Spinal cord (tissue), 10 donors: ENCODE results near the gene PDK1. TPM values are rescaled to one million over a fixed set of nuclear protein-coding genes. Genes with fewer than 3 reads are reported as not detected.

ENCODE experiments used
- DNase-seq, 6 donors: peaks; one replicate each; pipeline versions ENCODE4 v3.0.0 to v3.0.0-alpha.2; 2013 to 2015; ENCODE audit warnings: low spot score in 6 of 6, low read depth in 4 of 6
- H3K27ac ChIP-seq: one replicate; pipeline ENCODE4 v1.5.1; 2013; ENCODE audit warnings: low read depth, low read length, control low read depth
- H3K27me3 ChIP-seq: one replicate; pipeline ENCODE4 v1.6.1; 2013; ENCODE audit warnings: low read length; ENCODE audit not compliant: control insufficient read depth, insufficient read depth
- H3K36me3 ChIP-seq: one replicate; pipeline ENCODE4 v1.6.1; 2013; ENCODE audit warnings: low read length; ENCODE audit not compliant: control insufficient read depth, insufficient read depth
- H3K4me1 ChIP-seq: one replicate; pipeline ENCODE4 v1.6.1; 2013; ENCODE audit warnings: low read length; ENCODE audit not compliant: control insufficient read depth, insufficient read depth
- H3K4me3 ChIP-seq: one replicate; pipeline ENCODE4 v1.5.1; 2013; ENCODE audit warnings: low read depth, low read length, control low read depth
- H3K9me3 ChIP-seq: one replicate; pipeline ENCODE4 v1.6.1; 2013; ENCODE audit warnings: low read length; ENCODE audit not compliant: control insufficient read depth, insufficient read depth
- WGBS: methylation state at CpG from one replicate; pipeline ENCODE4 v1.1.5; 2013; ENCODE audit warnings: missing lambda C conversion rate; ENCODE audit not compliant: insufficient coverage; 5-methylcytosine and 5-hydroxymethylcytosine counted together
- polyA plus RNA-seq, 2 donors: library from polyadenylated mRNA; unstranded; fragments of 120-200 nt; gene quantifications; one replicate each; pipeline ENCODE4 v1.2.1, GENCODE V29; 2013; ENCODE audit not compliant: insufficient read length in 2 of 2
- total RNA-seq, 2 donors: library from RNA; depleted of rRNA in 1 of 2; stranded (reverse); fragments of 120-200 nt in 1 of 2; fragments of >200 nt in 1 of 2; gene quantifications; one replicate each; pipeline versions ENCODE4 v1.2.3 to v1.2.4, GENCODE V29; 2013 to 2014
- donor health status: healthy.

Gene PDK1
- total and polyA plus RNA-seq, 4 donors = 6.4 to 30.0 (median 9.5) TPM

GRCh38 chr2:172561270-172561669 is 5.4 kb downstream of the PDK1 start:
- WGBS = 60% methylated on average over 2 of the region's 4 CpGs
- peaks cover 3% of the 10 kb centered on the region for H3K27me3 ChIP-seq
- no peak overlapping the region for H3K4me3 ChIP-seq
- peaks cover 3% of the 10 kb centered on the region for H3K36me3 ChIP-seq
- no peak overlapping the region for H3K27ac ChIP-seq
- H3K9me3 ChIP-seq = no peaks in the 10 kb centered on the region
- H3K4me1 ChIP-seq = peaks cover 6% of the 10 kb centered on the region
- peak in 2 of 6 donors; percentile 39 to 88 for DNase-seq

GRCh38 chr2:172562298-172562697 is 6.4 kb downstream of the PDK1 start:
- no peak for DNase-seq
- Histone ChIP-seq H3K4me1 (peaks cover 2% of the 10 kb centered on the region), H3K9me3 (no peaks in the 10 kb centered on the region), H3K27me3 (no peaks in the 10 kb centered on the region), H3K27ac (no peak overlapping the region), H3K4me3 (no peak overlapping the region), H3K36me3 (peaks cover 5% of the 10 kb centered on the region)
- no CpG with 5 or more reads among the region's 1 CpG for WGBS

- WGBS = 55% methylated on average over 4 of the region's 5 CpGs
- DNase-seq = peak in 1 of 6 donors; percentile 18
- Histone ChIP-seq H3K9me3 (no peaks in the 10 kb centered on the region), H3K4me1 (no peaks in the 10 kb centered on the region), H3K27me3 (no peaks in the 10 kb centered on the region), H3K27ac (no peak overlapping the region), H3K36me3 (peaks cover 5% of the 10 kb centered on the region), H3K4me3 (no peak overlapping the region)
Measured at GRCh38 chr2:172564376-172564775, 8.5 kb downstream of the PDK1 start.

- Histone ChIP-seq H3K27ac (no peak overlapping the region), H3K36me3 (peaks cover 6% of the 10 kb centered on the region)
Measured at GRCh38 chr2:172571245-172571644, 15.4 kb downstream of the PDK1 start.

DNA sequence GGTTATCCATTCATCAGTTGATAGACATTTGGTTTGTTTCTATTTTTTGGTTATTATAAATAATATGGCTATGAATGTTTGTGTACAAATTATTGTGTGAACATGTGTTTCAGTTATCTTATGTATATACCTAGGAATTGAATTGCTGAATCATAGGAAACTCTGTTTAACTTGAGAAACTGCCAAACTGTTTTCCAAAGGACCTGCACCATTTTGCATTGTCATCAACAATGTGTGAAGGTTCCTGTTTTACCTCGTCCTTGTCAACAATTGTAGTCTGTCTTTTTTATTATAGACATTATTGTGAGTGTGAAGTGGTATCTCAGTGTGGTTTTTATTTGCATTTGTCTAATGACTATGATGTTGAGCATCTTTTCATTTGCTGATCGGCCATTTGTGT is 17.1 kb downstream of the PDK1 start:
- Histone ChIP-seq H3K27me3 (no peaks in the 10 kb centered on the region), H3K36me3 (peaks cover 3% of the 10 kb centered on the region), H3K4me3 (no peak overlapping the region), H3K27ac (no peak overlapping the region), H3K9me3 (peaks cover 14% of the 10 kb centered on the region), H3K4me1 (no peaks in the 10 kb centered on the region)
- DNase-seq = no peak
- no CpG with 5 or more reads among the region's 2 CpGs for WGBS

More at GRCh38 chr2:172571245-172571644, 15.4 kb downstream of the PDK1 start:
- Histone ChIP-seq H3K4me3 (no peak overlapping the region), H3K4me1 (no peaks in the 10 kb centered on the region), H3K9me3 (peaks cover 11% of the 10 kb centered on the region), H3K27me3 (no peaks in the 10 kb centered on the region)
- no peak for DNase-seq

- WGBS = no CpG with 5 or more reads among the region's 1 CpG
- peaks cover 16% of the 10 kb centered on the region for H3K9me3 ChIP-seq
- H3K36me3 ChIP-seq = peaks cover 3% of the 10 kb centered on the region
- H3K27ac ChIP-seq = no peak overlapping the region
- no peak overlapping the region for H3K4me3 ChIP-seq
- no peak for DNase-seq
- H3K27me3 ChIP-seq = no peaks in the 10 kb centered on the region
- H3K4me1 ChIP-seq = no peaks in the 10 kb centered on the region
Measured at GRCh38 chr2:172574965-172575364, 19.1 kb downstream of the PDK1 start.

- WGBS = no CpG with 5 or more reads among the region's 1 CpG
Measured at GRCh38 chr2:172578054-172578453, 22.2 kb downstream of the PDK1 start.

DNA sequence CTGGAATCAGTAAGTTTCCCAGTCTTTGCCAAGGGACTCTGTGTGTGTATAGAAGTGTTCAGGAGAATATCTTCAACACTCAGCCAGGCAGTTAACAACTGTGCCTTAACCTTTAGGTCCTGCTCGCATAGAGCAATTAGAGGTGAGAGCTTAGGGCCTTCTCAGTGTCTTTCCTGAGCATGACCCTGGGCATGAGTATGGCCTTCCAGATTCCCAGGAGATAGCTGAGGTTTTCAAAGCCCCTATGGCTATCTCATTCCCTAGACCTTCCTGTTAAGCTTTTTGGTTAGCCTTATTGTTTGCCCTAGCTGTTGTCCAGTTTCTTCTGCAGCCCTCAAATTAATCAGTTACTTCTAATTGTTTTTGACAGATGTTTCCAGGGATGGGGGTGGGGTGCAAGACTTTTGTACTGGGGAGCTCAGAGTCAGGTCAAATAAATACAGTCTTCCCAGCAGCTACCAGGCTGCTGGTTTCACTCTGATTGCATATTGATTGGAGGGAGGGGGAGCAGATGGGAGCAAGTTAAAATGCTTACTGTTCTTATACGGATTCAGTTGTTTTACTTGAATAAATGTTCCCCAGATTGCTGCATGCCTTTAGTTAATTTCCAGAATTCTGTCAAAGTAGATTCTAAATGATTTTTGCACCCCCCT is 23.1 kb downstream of the PDK1 start:
- Histone ChIP-seq H3K27me3 (no peaks in the 10 kb centered on the region), H3K9me3 (peaks cover 20% of the 10 kb centered on the region), H3K27ac (no peak overlapping the region), H3K4me3 (no peak overlapping the region), H3K4me1 (no peaks in the 10 kb centered on the region), H3K36me3 (no peaks in the 10 kb centered on the region)
- DNase-seq = no peak
- WGBS = 100% methylated on average over 1 of the region's 2 CpGs

More at GRCh38 chr2:172578054-172578453, 22.2 kb downstream of the PDK1 start:
- Histone ChIP-seq H3K4me3 (no peak overlapping the region), H3K9me3 (peaks cover 20% of the 10 kb centered on the region), H3K4me1 (no peaks in the 10 kb centered on the region), H3K27me3 (no peaks in the 10 kb centered on the region), H3K27ac (no peak overlapping the region), H3K36me3 (no peaks in the 10 kb centered on the region)
- no peak for DNase-seq

DNA sequence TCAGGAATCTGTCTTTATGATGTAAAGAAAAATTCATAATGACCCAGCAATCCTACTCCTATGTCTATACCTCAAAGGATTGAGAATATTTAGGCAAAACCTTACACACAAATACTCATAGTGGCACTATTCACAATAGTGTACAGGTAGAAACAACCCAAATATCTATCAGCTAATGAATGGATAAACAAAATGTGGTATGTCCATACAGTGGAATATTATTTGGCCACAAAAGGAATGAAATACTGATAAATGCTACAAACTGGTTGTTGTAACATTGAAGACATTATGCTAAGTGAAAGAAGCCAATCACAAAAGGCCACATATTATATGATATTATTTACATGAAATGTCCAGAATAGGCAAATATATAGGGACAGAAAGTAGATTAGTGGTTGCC is 24.7 kb downstream of the PDK1 start:
- H3K4me3 ChIP-seq = no peak overlapping the region
- H3K4me1 ChIP-seq = no peaks in the 10 kb centered on the region
- H3K27me3 ChIP-seq = no peaks in the 10 kb centered on the region
- H3K9me3 ChIP-seq = peaks cover 9% of the 10 kb centered on the region
- H3K27ac ChIP-seq = no peak overlapping the region
- no peak for DNase-seq
- H3K36me3 ChIP-seq = no peaks in the 10 kb centered on the region

DNA sequence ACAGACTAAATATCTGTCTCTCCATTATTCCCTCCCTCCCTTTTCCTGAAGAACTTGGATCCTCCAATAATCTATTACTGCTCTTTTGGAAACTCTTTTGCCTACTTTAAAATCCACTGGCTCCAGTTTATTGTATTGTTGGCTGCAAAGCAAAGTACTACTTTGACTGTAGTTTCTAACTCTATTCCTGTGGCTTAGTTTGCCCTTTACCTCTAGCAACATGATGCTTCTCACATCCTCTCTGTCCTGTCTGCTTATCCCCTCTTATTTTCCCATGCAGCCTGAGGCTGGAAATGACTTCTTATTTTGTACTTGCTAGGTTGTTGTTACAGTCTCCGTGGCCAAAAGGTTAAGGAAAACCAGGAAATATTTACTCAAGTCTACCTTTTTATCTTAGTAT is 26.8 kb downstream of the PDK1 start:
- no peak for DNase-seq
- no peak overlapping the region for H3K27ac ChIP-seq
- H3K4me3 ChIP-seq = no peak overlapping the region
- WGBS = no CpG with 5 or more reads among the region's 1 CpG
- H3K9me3 ChIP-seq = peaks cover 9% of the 10 kb centered on the region
- no peaks in the 10 kb centered on the region for H3K36me3 ChIP-seq
- no peaks in the 10 kb centered on the region for H3K27me3 ChIP-seq
- no peaks in the 10 kb centered on the region for H3K4me1 ChIP-seq
